Neural cell (in vitro differentiated cells): ENCODE results near the gene TANC2. TPM values are rescaled to one million over a fixed set of nuclear protein-coding genes. Genes with fewer than 3 reads are reported as not detected.

Experiments used
- H2AFZ ChIP-seq: fragments of 200-600, 300-800 bp; sonication (generic), shearing (Covaris generic); 2 replicates; pipeline ENCODE4 v1.6.0; 2014; ENCODE audit warnings: low read depth, mild to moderate bottlenecking, antibody characterized with exemption, low read length, moderate library complexity
- H3F3A ChIP-seq: fragments of 200-600 bp; shearing (Covaris generic); 2 replicates; pipeline ENCODE4 v1.6.1; 2016; ENCODE audit warnings: mild to moderate bottlenecking, moderate library complexity, mixed read lengths, antibody characterized with exemption, low read length; ENCODE audit not compliant: insufficient read depth, poor library complexity, severe bottlenecking
- H3K27ac ChIP-seq: fragments of 200-600, 300-800 bp; sonication (generic), shearing (Covaris generic); 2 replicates; pipeline ENCODE4 v1.5.1; 2014; ENCODE audit warnings: mild to moderate bottlenecking, low read length, moderate library complexity
- H3K27me3 ChIP-seq: fragments of 300-800, 200-600 bp; sonication (generic), shearing (Covaris generic); 2 replicates; pipeline ENCODE4 v1.6.0; 2014; ENCODE audit warnings: mild to moderate bottlenecking, low read depth, low read length, moderate library complexity; ENCODE audit not compliant: insufficient read depth
- H3K36me3 ChIP-seq: fragments of 300-800, 200-600 bp; sonication (generic), shearing (Covaris generic); 2 replicates; pipeline ENCODE4 v1.5.1; 2014; ENCODE audit warnings: mild to moderate bottlenecking, antibody characterized with exemption, low read length, moderate library complexity; ENCODE audit not compliant: insufficient read depth
- H3K4me2 ChIP-seq: fragments of 300-800, 200-600 bp; sonication (generic), shearing (Covaris generic); 2 replicates; pipeline ENCODE4 v1.6.0; 2014; ENCODE audit warnings: mild to moderate bottlenecking, low read length
- H3K4me3 ChIP-seq: fragments of 300-800, 200-600 bp; sonication (generic), shearing (Covaris generic); 2 replicates; pipeline ENCODE4 v1.5.1; 2014; ENCODE audit warnings: mild to moderate bottlenecking, low read length, moderate library complexity
- H3K79me2 ChIP-seq: fragments of 200-600 bp; shearing (Covaris generic); replicated peaks from 2 replicates; pipeline ENCODE4 v1.6.0; 2014; ENCODE audit warnings: mild to moderate bottlenecking, low read length, moderate library complexity; ENCODE audit not compliant: insufficient read depth
- H3K9ac ChIP-seq: fragments of 300-800, 200-600 bp; sonication (generic), shearing (Covaris generic); 2 replicates; pipeline ENCODE4 v1.6.1; 2016; ENCODE audit warnings: mild to moderate bottlenecking, low read length, mixed read lengths
- H3K9me2 ChIP-seq: fragments of 200-600 bp; shearing (Covaris generic); 2 replicates; pipeline ENCODE4 v1.6.1; 2016; ENCODE audit warnings: mild to moderate bottlenecking, low read length, mixed read lengths; ENCODE audit not compliant: insufficient read depth
- H3K9me3 ChIP-seq: fragments of 200-600, 300-800 bp; sonication (generic), shearing (Covaris generic); 2 replicates; pipeline ENCODE4 v1.6.1; 2016; ENCODE audit warnings: mild to moderate bottlenecking, mixed run types, low read length, moderate library complexity, mixed read lengths
- H4K20me1 ChIP-seq: fragments of 200-600 bp; shearing (Covaris generic); 2 replicates; pipeline ENCODE4 v1.6.1; 2016; ENCODE audit warnings: mild to moderate bottlenecking, mixed run types; ENCODE audit not compliant: insufficient read depth
- CTCF ChIP-seq: fragments of 450-650 bp; IDR thresholded peaks from 2 replicates; pipeline ENCODE4 v1.5.1; 2014; ENCODE audit warnings: antibody characterized with exemption, mild to moderate bottlenecking, moderate library complexity; ENCODE audit not compliant: poor library complexity, severe bottlenecking
- EP300 ChIP-seq: fragments of 450-650 bp; conservative IDR thresholded peaks from 2 replicates; pipeline ENCODE4 v1.6.1; 2014; ENCODE audit warnings: antibody characterized with exemption, mild to moderate bottlenecking, moderate library complexity; ENCODE audit not compliant: poor library complexity, severe bottlenecking
- EZH2 ChIP-seq: fragments of 200-600, 300-800 bp; shearing (Covaris generic), sonication (generic); IDR thresholded peaks from 2 replicates; pipeline ENCODE4 v1.6.1; 2014; ENCODE audit warnings: antibody characterized with exemption, low read length, borderline replicate concordance, mild to moderate bottlenecking; ENCODE audit not compliant: insufficient read depth, poor library complexity, severe bottlenecking
- MXI1 ChIP-seq: fragments of 450-650 bp; conservative IDR thresholded peaks from 2 replicates; pipeline ENCODE4 v1.6.1; 2014; ENCODE audit warnings: antibody characterized with exemption, mild to moderate bottlenecking; ENCODE audit not compliant: poor library complexity, severe bottlenecking
- POLR2AphosphoS5 ChIP-seq: IDR thresholded peaks from 2 replicates; pipeline ENCODE4 v1.6.1; 2012
- RAD21 ChIP-seq: fragments of 450-650 bp; conservative IDR thresholded peaks from 2 replicates; pipeline ENCODE4 v1.6.1; 2014; ENCODE audit warnings: antibody characterized with exemption, mild to moderate bottlenecking, moderate library complexity
- SMC3 ChIP-seq: fragments of 450-650 bp; conservative IDR thresholded peaks from 2 replicates; pipeline ENCODE4 v1.6.1; 2014; ENCODE audit warnings: antibody characterized with exemption, mild to moderate bottlenecking, moderate library complexity; ENCODE audit not compliant: poor library complexity
- TAF1 ChIP-seq: IDR thresholded peaks from 2 replicates; pipeline ENCODE4 v1.6.1; 2012; ENCODE audit warnings: low read depth
- polyA plus RNA-seq: library from polyadenylated mRNA; depleted of rRNA; stranded (reverse); fragments of >200 nt; gene quantifications from 2 replicates; pipeline ENCODE4 v1.2.3, GENCODE V29; 2014
- TF ChIP-seq, protein P1 (sequence below): IDR thresholded peaks from 2 replicates; pipeline ENCODE4 v1.6.1; 2012; ENCODE audit warnings: borderline replicate concordance

Gene TANC2
- polyA plus RNA-seq, 1 donor from 2014 or later: 16.3 TPM

- Histone ChIP-seq H3K9me3 (no peaks in the 10 kb centered on the region), H3F3A (peaks cover 3% of the 10 kb centered on the region), H3K4me3 (no peak overlapping the region), H3K79me2 (no peaks in the 10 kb centered on the region), H3K9me2 (no peaks in the 10 kb centered on the region), H3K9ac (no peak overlapping the region), H2AFZ (no peak overlapping the region), H3K4me2 (no peak overlapping the region), H4K20me1 (no peaks in the 10 kb centered on the region), H3K27me3 (no peaks in the 10 kb centered on the region), H3K27ac (no peak overlapping the region), H3K36me3 (no peaks in the 10 kb centered on the region)
- no peak for TF ChIP-seq RAD21
- TF ChIP-seq, protein P1, sequence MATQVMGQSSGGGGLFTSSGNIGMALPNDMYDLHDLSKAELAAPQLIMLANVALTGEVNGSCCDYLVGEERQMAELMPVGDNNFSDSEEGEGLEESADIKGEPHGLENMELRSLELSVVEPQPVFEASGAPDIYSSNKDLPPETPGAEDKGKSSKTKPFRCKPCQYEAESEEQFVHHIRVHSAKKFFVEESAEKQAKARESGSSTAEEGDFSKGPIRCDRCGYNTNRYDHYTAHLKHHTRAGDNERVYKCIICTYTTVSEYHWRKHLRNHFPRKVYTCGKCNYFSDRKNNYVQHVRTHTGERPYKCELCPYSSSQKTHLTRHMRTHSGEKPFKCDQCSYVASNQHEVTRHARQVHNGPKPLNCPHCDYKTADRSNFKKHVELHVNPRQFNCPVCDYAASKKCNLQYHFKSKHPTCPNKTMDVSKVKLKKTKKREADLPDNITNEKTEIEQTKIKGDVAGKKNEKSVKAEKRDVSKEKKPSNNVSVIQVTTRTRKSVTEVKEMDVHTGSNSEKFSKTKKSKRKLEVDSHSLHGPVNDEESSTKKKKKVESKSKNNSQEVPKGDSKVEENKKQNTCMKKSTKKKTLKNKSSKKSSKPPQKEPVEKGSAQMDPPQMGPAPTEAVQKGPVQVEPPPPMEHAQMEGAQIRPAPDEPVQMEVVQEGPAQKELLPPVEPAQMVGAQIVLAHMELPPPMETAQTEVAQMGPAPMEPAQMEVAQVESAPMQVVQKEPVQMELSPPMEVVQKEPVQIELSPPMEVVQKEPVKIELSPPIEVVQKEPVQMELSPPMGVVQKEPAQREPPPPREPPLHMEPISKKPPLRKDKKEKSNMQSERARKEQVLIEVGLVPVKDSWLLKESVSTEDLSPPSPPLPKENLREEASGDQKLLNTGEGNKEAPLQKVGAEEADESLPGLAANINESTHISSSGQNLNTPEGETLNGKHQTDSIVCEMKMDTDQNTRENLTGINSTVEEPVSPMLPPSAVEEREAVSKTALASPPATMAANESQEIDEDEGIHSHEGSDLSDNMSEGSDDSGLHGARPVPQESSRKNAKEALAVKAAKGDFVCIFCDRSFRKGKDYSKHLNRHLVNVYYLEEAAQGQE: no peak
- no peak for TF ChIP-seq CTCF
- no peak for TF ChIP-seq SMC3
- TF ChIP-seq POLR2AphosphoS5: no peak
- TF ChIP-seq MXI1: no peak
- no peak for TF ChIP-seq TAF1
- no peak for TF ChIP-seq EP300
Measured at GRCh38 chr17:62919388-62919787, 46.6 kb upstream of the TANC2 start.

DNA sequence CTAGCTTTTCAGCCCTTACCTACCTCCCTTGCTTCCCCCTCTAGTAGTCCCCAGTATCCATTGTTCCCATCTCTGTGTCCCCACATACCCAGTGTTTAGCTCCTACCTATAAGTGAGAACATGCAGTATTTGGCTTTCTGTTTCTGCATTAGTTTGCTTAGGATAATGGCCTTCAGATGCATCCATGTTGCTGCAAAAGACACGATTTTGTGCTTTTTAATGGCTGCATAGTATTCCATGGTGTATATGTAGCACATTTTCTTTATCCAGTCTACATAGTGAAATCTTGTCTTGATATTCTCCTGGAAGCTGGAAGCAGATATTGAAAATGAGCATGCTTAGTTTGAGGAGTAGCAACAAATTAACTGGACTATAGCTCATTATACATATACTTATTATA lies 45.7 kb upstream of the TANC2 start:
- H2AFZ ChIP-seq: no peak overlapping the region
- no peaks in the 10 kb centered on the region for H3K9me2 ChIP-seq
- no peaks in the 10 kb centered on the region for H3K36me3 ChIP-seq
- H3K9ac ChIP-seq: no peak overlapping the region
- no peaks in the 10 kb centered on the region for H4K20me1 ChIP-seq
- no peak overlapping the region for H3K4me3 ChIP-seq
- no peak overlapping the region for H3K27ac ChIP-seq
- H3K79me2 ChIP-seq: no peaks in the 10 kb centered on the region
- H3K27me3 ChIP-seq: no peaks in the 10 kb centered on the region
- H3K4me2 ChIP-seq: no peak overlapping the region
- TF ChIP-seq EP300 (no peak), TAF1 (no peak), EZH2 (no peak), RAD21 (no peak), SMC3 (no peak)
- TF ChIP-seq, protein P1: no peak
- H3F3A ChIP-seq: peaks cover 5% of the 10 kb centered on the region
- H3K9me3 ChIP-seq: no peaks in the 10 kb centered on the region
